GM21360 (cell line): ENCODE data around the gene ALOXE3.
"Not testable (repeated sequence)": the region's sequence is repeated elsewhere in the genome, so short reads cannot be mapped to it uniquely, and the experiment has no call there.

Experiments
- ATAC-seq: cut with Tn5 transposase; IDR thresholded peaks from one replicate; pipeline ENCODE4 v1.9.1; 2021; ENCODE audit warnings: mild to moderate bottlenecking, moderate library complexity; ENCODE audit not compliant: unreplicated experiment

The ALOXE3 gene

DNA sequence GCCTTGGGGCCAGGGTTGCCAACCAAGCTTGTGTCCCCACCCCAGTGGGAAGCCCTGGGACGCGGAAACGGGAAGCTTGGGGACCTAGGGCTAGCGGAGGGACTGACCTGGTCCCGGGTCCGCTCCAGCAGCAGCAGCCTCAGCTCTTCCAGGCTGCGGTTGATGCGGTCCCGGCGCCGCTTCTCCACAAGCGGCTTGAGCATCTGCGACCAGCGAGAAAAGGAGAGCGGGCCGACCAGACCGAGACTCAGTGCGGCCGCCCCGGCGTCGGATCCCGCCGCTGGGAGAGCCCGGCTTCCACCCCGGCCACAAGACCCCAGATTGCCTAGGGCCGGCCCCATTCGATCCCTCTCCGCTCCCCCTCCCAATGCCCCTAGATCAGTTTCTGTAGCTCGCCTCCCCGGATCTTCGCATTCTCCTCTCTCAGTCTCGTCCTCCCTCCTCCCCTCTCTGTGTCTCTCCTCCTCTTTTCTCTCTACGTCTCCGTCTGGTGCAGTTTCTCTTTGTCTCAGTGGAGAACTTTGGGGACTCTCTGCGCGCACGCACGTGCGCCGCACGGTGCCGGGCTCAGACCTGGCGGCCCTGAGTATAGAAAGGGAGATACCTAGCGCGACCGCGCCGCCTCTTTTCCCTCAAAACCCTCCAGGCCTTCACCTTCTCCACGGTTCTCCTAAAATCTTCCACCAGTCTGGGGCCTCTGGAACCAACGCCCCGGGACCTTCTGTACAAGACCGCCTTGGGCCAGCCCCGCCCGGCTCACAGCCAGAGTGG, 4.8 kb upstream of the ALOXE3 start:
- ATAC-seq, result no peak

DNA sequence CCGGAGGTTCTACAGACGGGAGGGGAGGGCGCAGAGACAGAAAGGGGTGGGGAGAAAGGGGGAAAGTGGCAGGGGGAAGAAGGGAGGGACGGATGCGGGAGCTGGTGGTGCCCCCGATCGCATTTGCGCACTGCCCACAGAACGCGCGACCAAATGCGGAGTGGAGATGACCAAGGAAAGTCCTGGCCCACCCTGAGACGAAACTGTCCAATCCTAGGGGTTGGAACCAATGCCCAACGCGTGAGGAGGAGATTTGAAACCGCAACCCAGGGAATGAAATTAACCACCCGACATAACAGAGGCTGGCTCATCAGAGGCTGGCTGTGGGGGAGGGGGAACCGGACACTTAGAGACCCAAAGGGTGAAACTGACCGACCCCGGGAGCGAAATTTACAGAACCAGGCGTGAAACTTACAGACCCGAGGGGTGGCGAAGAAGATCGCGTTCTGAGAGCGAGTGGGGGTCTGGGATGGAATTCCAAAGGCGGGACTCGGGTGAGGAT, 4.2 kb upstream of the ALOXE3 start:
- no peak for ATAC-seq

DNA sequence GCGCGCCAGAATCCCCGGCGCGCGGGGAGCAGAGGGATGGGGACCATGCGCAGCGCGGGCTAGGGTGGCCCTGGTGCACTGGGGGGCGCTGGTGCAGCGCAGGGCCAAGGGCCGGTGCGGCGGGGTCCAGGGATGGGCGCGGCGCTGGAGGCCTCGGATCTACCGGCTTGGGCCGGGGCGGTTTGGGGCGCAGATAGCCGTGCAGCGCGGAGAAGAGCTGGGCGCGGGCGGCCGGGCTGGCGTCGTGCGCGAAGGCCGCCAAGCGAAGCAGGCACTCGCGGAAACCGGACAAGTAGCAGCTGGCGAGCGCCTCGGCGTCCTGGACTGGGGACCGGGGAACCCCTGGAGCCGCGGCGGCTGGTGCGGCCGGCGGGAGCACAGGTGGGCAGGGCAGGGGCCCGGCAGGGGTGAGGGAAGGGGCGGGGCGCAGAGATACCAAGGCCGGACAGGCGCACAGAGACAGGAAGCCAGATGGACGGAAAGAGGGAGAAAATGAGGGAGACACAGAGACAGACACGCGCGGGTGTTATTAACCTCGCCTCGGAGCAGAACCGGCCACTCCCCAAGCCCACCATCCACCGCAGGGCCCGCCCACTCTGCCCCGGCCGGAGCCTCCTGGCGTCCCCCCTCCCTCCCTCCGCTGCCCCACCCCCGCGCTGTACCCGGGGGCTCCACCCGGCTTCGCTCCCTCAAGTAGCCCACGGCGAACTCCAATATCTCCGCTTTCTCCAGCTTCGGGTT, 3.5 kb upstream of the ALOXE3 start:
- ATAC-seq, result peak; percentile 24

DNA sequence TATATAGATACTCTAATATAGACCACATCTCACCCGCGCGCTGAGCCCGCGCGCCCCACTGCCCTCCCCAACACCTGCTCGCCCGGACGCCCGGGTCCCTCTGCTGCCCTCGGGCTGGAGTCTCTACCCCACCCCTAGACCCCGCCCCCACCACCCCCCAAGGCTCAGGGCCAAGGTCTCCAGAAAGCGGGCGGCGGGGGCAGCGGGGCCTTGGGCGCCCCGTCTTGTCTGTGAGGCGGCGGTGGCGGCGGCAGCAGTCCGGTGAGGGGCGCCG, 3.0 kb upstream of the ALOXE3 start:
- ATAC-seq, result no peak

DNA sequence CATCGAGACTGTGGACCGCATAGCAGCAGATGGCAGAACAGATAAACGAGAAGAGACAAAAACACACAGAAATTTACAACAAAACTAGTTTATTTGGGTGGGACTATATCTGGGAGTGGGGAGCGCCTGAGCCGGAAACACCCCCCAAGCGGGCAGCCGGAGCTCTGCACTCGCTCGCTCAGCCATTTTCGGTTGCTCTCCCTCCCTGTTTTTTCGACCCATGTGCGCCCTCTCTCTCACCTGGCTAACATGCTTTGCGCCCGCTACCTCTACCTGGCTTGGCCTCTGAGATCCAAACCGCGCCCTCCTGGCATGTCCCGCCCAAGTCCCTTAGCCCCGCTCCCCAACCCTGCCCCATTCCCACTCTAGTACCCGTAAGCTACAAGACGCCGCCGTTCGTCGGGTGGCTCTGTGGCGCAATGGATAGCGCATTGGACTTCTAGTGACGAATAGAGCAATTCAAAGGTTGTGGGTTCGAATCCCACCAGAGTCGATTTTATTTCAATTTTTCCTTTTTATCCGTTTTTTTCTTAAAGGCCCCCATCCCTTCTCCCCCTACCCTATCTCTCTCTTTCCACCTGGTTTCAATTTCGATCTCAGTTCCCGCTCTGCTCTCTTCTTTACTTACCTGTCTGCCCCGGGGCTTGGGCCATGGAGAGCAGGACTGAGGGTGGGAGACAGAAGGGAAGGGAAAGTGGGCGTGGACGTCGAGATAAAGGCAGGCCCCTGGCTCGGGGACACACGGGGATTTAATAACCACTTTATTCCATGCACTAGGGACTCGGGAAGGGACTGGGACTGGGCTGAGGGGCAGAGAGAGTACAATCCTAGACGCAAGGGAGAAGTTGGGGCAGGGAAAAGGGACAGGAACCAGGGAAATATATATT, 2.4 kb upstream of the ALOXE3 start:
- ATAC-seq, result no peak

DNA sequence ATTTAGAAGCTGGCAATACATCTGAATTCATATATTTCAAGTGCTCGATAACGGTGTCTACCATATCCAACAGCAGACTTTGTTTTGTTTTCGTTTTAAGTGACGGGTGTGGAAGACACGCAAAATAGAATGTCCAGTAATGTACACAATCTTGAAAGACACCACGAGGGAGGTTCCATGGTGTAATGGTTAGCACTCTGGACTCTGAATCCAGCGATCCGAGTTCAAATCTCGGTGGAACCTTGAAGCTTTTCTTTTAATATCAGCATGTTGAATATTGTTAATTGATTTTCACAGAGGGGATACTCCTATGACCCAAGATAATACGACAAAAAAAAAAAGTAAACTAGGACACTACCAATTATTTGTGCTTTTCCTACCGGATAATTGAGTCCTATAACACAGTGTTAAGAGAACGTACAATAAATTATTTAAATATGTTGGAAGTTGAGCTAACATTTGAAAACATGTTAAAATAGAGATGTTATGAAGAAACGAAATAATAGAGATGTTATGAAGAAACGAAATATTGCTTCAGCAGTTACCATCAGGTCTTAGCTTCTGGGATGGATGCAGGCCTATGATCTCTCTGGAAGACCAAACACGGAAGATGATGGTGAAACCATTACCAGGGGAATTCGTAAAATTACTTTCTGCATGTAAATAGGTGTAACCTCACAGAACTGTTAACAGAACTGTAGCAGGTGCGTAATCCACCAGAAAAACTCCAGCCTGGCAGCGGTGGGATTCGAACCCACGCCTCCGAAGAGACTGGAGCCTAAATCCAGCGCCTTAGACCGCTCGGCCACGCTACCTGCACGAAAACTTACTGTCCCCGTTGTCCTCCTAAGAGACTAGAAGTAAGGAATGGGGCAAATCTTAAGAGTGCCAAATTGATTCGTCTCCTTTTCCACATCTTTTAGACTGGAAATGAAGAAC, 1.5 kb upstream of the ALOXE3 start:
- ATAC-seq, result no peak

DNA sequence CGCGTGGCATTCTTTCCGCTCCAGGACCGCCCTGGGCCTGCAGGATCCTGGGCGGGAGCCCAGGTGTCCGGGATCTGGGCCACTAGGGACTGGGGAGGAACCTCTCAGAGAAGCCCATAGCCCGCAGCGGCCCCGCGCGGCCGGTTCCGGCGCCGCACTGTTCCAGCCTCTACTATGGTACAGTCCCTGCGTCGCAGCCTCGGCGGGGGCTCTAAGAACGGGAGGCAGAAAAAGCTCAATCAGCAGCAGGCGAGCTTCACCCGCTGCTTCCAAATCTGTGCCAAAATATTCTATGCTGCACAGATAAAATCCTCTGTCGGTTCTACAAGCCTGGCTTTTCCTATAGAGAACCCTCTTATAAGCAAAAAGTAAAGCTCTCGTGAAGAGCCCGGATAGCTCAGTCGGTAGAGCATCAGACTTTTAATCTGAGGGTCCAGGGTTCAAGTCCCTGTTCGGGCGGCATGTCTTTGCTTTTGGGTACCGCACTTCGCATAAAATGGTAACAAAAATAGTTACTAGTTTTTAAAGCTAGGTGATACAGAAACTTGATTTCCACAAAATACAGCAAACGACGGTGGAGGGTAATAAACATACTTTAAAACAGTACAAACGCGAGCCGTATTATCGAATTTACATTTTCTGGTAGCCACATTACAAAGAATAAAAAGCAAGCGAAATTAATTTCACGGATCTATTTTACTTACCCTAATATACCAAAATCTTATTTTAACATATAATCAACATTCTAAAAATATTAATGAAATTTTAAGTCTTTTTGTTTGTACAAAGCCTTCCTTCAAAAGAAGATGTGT, 661 bp upstream of the ALOXE3 start:
- ATAC-seq, result peak; percentile 30

DNA sequence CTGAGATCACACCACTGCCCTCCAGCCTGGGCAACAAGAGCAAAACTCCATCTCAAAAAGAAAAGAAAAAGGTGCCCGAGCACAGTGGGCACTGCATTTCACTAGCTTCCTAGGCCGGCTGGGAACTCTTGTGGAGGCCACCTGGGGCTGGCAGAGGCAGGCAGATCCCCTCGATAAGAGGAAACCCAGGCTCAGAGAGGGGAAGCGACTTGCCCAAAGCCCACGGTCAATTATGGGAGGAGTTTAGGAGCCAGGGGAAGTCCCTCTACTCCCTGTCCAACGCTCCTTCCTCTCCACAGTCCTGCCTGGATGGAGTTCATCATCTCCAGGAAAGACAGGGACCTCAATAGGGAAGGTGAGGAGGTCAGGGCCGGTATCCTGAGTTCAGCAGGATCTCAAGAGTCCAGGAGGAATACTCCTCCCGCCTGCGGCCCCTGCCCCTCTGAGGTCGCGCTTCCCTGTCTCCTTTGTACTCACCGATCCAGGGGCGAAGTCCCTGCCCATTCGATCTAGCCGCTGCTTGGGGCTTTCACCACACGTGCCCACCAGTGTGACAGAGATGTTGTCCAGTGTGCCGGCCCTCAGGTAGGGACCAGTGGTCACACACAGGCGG, 841 bp downstream of the ALOXE3 start:
- ATAC-seq, result no peak

DNA sequence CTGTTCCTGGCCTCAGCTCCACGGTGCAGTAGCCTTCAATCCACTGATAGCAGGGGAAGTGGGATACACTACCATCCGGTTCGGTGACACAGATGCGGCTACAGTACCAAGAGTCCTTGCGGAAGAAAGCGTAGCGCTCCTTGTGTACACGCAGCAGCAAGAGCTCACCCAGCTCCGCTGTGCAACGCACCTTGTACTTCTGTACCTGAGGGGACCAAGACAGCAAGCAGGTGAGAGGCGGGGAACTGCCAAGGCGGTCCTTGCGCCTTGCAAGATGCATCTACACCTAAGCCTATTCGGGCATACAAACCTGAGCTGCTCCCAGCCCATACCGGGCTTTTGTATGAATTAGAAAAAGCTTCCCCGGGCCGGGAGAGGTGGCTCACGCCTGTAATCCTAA, 1.5 kb downstream of the ALOXE3 start:
- no peak for ATAC-seq

DNA sequence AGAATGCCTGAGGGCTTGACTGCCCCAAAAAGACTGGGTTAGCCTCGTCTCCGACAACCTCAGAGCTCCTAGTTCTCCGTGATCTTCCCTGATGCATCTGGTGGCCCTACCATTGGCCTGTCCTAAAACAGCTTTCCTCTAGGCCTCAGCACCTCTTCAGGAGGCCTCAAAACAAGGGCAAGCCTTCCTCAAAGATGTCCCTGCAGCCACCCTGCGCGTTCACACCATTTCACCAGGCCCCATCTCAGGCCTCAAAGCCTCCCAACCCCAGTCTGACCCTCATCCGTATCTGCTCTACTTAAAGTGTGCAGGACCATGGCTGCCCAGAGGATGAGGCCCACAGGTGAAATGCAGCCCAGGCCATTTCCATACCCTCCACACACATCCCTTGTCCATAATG, 7.4 kb downstream of the ALOXE3 start:
- ATAC-seq, result no peak

DNA sequence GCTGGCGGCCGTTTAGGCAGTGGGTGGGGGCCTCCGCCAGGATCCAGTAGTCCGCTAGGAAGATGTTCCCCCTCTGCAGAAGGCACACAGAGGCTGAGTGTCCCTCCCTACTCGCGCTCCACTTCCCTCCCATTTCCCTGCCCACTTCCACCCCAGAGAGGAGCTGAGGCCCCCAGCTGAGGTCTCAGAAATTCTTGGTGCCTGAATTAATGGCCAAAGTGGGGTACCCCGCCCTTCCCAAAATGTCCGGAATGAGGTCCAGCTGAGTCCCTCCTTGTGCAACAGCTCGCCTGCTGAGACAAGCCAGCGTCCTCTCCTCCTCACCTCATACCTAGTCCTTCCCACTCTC, 7.9 kb downstream of the ALOXE3 start:
- ATAC-seq, result no peak

DNA sequence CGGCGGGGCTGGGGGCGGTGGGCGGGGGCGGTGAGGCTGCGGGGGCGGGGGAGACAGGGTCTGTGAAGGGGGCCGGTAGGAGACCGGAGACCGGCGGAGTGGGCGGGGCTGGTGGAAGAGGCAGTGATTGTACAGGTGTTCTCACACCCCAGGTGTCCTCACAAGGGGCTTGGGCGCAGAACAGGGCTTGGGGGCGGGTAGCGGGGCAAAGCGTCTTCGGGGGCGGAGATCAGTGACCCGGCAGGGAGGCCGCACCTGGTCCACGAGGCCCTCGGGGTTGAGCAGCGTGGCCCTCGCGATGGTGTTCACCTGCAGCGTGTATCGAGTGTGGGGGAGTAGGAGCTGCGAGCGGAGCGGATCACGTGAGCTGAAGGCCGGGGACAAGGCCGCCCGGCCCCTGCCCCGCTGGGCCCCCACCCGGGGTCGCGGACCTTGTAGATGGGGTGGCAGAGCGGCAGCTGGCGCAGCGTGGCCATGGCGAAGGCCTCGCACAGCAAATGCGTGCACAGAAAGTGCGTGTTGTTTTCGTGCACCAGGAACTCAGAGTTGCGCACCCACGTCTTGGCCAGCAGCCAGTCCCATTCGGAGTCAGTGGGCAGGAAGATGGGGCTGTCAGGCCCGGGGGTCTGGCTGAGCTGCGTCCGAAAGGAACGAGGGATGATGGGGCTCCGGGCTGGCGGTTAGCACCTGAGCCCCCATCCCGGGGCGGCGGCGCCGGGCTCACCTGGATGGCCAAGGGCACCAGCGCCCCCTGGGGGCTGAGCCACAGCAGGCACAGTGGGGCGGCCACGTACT, 8.5 kb downstream of the ALOXE3 start:
- ATAC-seq, result no peak

DNA sequence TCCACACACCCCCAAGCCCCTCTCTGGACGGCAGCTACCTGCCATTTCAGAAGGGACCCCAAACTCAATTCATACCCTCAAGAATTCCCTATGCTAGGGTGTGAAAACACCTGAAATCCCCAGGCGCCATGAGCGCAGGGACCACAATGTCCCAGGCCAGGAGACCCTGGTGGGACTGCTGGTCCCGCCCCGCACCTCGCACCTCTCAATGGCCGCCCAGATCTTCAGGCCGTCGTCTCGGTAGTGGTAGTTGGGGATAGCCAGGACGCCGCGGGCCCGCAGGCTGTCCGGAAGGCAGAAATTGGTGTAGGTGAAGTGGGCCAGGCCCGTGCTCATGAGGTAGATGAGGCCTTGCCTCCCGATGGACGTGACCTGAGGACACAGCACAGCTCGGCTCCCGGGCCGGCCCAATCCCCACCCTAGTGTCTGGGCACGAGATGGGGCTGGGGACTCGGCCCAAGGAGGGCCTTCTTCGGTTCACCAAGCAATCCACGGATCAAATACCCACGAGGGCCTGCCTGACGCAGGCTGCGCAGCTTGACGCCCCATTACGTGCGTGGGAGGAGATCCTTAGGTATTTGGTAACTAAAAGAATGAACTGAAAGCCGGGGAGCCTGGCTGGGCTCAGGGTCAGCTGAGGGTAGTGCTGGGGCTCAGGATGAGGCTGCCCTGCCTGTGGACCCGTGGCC, 9.2 kb downstream of the ALOXE3 start:
- no peak for ATAC-seq

DNA sequence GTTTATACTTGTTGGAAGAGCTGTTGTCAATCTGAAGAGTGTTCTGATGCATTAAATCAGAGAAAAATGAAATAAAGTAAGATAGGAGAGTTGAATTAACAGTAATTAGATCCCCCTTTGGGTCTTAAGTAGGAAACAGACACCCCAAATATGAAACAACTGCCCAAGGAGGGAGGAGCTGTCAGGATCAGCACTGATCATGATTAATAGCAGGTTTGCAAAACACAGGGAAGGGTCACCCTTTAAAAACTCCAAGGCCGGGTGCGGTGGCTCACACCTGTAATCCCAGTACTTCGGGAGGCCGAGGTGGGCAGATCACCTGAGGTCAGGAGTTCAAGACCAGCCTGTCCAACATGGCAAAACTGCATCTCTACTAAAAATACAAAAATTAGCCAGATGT, 11.3 kb downstream of the ALOXE3 start:
- not testable (repeated sequence) for ATAC-seq

DNA sequence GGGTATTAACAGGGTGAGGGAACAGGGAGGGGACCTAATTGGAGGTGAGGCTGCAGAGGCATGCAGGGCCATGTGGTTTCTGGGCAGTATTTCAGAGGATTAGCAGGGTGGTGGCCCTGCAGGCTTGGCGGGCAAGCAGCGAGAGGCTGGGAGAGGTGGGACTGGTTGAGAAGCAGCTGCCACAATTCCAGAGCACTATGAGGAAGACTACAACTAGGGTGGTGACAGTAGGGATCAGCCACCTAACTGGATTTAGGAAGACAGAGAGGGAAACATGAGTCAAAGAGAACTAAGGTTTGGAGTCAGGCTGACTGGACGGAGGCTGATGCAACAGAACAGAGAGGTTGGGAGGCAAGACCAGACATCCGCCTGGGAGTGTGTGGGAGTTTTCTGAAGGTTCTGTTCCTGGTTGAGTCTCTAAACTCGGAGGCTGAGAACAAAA, 12.3 kb downstream of the ALOXE3 start:
- ATAC-seq, result no peak

DNA sequence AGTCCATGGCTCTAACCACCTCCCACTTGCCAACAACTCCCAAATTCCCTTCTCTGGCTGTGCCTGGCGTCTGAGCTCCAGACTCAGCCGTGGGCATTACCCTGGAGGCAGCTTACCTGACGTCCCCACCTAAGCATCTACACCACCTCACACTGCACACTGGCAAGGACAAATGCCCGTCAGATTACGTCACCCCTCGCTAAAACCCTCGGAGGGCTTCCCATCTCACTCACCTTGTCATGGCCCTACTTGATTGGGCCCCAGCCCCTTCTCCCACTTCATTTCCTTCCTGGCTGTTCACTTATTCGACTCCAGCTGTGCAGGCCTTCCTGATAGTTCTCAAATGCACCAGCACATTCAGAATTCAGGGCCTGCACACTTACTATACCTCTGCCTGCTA, 13.4 kb downstream of the ALOXE3 start:
- no peak for ATAC-seq

DNA sequence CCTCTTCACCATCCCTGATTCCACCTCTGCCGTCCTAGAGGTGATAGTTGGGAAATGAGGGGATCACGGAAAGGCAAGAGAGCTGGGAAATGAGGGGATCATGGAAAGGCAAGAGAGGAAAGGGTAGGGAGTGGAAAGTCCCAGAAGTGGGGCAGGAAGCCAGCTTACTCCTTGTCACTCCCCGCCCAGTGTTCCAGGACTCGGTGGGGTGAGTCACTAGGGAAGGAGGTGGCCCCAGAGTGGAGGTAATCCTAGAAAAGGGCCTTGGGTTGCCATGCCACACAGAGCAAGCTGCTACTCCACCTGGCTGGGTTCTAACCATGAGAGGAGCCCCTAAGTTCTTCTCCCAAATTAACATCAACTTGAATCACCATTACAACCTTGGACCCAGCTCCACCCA, 14.8 kb downstream of the ALOXE3 start:
- no peak for ATAC-seq

DNA sequence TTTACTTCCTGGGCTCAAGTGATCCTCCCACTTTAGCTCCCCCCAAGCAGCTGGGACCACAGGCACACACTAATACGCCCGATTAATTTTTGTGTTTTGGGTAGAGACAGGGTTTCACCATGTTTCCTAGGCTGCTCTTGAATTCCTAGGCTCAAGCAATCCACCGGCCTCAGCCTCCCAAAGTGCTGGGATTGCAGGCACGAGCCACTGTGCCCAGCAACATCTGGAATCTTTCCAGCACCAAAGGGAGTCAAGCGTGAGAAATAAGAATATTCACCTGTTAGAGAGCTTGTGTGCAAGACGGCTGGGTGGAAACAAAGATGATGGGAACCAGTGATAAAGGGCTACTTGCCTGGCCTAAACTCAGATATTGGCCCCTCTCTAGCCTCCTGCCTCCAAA, 16.6 kb downstream of the ALOXE3 start:
- ATAC-seq, result no peak
